DND-41 (cell line): ENCODE measurements around the gene XYLT1.

Source experiments
- ATAC-seq: fragments of 200-7000 bp; cut with Tn5 transposase; 3 replicates; pipeline ENCODE4 v1.9.1; 2021; ENCODE audit warnings: low read depth; ENCODE audit not compliant: insufficient read depth
- DNase-seq: peaks from one replicate; pipeline ENCODE4 v3.0.0-alpha.2; 2020
- H2AFZ ChIP-seq: 2 replicates; pipeline ENCODE4 v1.6.0; 2012; ENCODE audit warnings: low read depth, low read length
- H3K27ac ChIP-seq: 2 replicates; pipeline ENCODE4 v1.5.1; 2012; ENCODE audit warnings: low read length, inconsistent platforms
- H3K27me3 ChIP-seq: fragments of 200-600 bp; sonication (generic); 2 replicates; pipeline ENCODE4 v1.6.0; 2012; ENCODE audit warnings: low read length, mild to moderate bottlenecking, inconsistent platforms; ENCODE audit not compliant: insufficient read depth, poor library complexity
- H3K36me3 ChIP-seq: 2 replicates; pipeline ENCODE4 v1.5.1; 2012; ENCODE audit warnings: low read length, inconsistent platforms; ENCODE audit not compliant: insufficient read depth
- H3K4me1 ChIP-seq: 2 replicates; pipeline ENCODE4 v1.5.1; 2012; ENCODE audit warnings: mild to moderate bottlenecking, low read length; ENCODE audit not compliant: insufficient read depth
- H3K4me2 ChIP-seq: 2 replicates; pipeline ENCODE4 v1.6.0; 2012; ENCODE audit warnings: mild to moderate bottlenecking, moderate library complexity, low read length, inconsistent platforms; ENCODE audit not compliant: insufficient read depth
- H3K4me3 ChIP-seq, 2 experiments: fragments of 200-600 bp in 1 of 2; shearing (Covaris generic) in 1 of 2; 2 replicates each; pipeline ENCODE4 v1.5.1; 2012 to 2016; ENCODE audit warnings: inconsistent platforms in 2 of 2, low read length in 2 of 2, mild to moderate bottlenecking in 2 of 2, low read depth in 1 of 2, moderate library complexity in 1 of 2
- H3K79me2 ChIP-seq: 2 replicates; pipeline ENCODE4 v1.6.0; 2012; ENCODE audit warnings: low read length, inconsistent platforms; ENCODE audit not compliant: insufficient read depth
- H3K9ac ChIP-seq: 2 replicates; pipeline ENCODE4 v1.6.0; 2012; ENCODE audit warnings: low read depth, mild to moderate bottlenecking, inconsistent platforms, low read length, moderate library complexity
- H3K9me3 ChIP-seq: 2 replicates; pipeline ENCODE4 v1.5.1; 2012; ENCODE audit warnings: low read length, moderate library complexity, mild to moderate bottlenecking, inconsistent platforms; ENCODE audit not compliant: insufficient read depth, severe bottlenecking
- H4K20me1 ChIP-seq: 2 replicates; pipeline ENCODE4 v1.6.0; 2012; ENCODE audit warnings: low read length; ENCODE audit not compliant: insufficient read depth
- EZH2 ChIP-seq: IDR thresholded peaks from 3 replicates; pipeline ENCODE4 v1.6.1; 2012; ENCODE audit warnings: borderline replicate concordance, low read depth, mild to moderate bottlenecking, moderate library complexity, low read length, inconsistent platforms; ENCODE audit not compliant: severe bottlenecking
- TF ChIP-seq, protein P1 (sequence below): IDR thresholded peaks from 2 replicates; pipeline ENCODE4 v1.5.1; 2012; ENCODE audit warnings: borderline replicate concordance, low read length, moderate library complexity, mild to moderate bottlenecking; ENCODE audit not compliant: poor library complexity, severe bottlenecking; ENCODE audit errors: extremely low read depth

Gene XYLT1

DNA sequence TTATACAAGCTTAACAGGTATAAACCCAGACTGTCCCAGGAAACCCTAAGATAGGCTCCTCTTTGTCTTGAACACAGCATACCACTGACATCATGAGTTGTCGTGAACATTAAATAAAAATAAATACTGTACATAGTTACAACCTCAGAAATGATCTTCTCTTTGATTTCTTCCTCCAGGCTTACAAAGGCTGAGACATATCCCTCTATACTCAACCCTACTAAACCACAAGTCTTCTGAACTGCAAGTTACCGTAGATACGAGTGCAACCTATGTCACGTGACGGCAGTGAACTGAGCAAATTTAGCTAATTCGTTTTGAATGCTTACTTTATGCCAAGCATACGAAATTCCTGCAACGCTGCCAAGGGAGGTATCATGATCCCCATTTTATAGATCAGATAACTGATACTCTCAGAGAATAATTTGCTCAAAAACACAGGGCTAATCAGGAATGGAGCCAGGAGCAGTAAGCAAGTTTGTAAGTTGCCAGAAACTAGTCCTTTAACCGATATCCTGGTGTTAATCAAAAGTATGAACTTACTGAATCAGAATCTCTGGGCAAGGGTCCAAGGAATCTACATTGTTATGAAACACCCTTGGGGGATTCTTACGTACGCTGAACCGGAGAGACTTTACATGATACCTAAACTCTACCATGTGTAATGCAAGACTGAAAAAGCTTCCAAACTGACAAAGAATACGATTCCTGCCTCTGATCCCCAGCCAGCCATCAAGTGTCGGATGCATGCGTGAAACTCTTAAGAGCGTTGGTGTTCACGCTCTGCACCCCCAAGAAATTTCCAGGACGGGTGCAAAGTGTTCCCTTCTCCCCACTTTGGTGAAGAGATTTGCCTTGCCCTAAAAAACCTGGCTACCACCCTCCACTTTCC is 106.2 kb downstream of the XYLT1 start:
- no peaks in the 10 kb centered on the region for H3K36me3 ChIP-seq
- TF ChIP-seq EZH2: no peak
- TF ChIP-seq, protein P1, sequence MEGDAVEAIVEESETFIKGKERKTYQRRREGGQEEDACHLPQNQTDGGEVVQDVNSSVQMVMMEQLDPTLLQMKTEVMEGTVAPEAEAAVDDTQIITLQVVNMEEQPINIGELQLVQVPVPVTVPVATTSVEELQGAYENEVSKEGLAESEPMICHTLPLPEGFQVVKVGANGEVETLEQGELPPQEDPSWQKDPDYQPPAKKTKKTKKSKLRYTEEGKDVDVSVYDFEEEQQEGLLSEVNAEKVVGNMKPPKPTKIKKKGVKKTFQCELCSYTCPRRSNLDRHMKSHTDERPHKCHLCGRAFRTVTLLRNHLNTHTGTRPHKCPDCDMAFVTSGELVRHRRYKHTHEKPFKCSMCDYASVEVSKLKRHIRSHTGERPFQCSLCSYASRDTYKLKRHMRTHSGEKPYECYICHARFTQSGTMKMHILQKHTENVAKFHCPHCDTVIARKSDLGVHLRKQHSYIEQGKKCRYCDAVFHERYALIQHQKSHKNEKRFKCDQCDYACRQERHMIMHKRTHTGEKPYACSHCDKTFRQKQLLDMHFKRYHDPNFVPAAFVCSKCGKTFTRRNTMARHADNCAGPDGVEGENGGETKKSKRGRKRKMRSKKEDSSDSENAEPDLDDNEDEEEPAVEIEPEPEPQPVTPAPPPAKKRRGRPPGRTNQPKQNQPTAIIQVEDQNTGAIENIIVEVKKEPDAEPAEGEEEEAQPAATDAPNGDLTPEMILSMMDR: no peak
- H3K79me2 ChIP-seq: no peaks in the 10 kb centered on the region
- no peak overlapping the region for H3K27ac ChIP-seq
- H2AFZ ChIP-seq: no peak overlapping the region
- H3K4me1 ChIP-seq: peaks cover 20% of the 10 kb centered on the region
- H3K4me3 ChIP-seq: no peak overlapping the region
- ATAC-seq (peak; percentile 97), DNase-seq (peak; percentile 45)
- H3K27me3 ChIP-seq: no peaks in the 10 kb centered on the region
- no peak overlapping the region for H3K4me2 ChIP-seq
- H3K9me3 ChIP-seq: no peaks in the 10 kb centered on the region
- H3K9ac ChIP-seq: no peak overlapping the region
- no peaks in the 10 kb centered on the region for H4K20me1 ChIP-seq

DNA sequence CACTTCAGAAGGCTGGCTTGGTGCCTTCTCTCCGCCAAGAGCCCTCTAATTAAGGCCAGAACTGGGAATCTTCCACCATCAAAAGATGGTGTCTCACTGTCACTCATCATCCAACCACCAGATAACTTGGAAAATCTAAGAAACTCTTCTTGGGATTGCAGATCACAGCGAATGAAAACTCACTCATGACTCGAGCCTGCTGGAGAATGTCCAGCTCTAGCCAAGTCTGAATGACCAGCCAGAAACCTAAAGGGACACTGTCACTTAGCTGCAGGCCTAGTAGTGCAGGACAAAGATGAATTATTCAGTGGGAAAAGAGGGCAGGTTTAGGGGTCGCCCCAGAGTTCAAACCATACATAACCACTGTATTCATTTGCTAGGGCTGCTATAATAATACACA is 107.8 kb downstream of the XYLT1 start:
- H3K4me3 ChIP-seq: no peak overlapping the region
- peaks cover 11% of the 10 kb centered on the region for H3K4me1 ChIP-seq
- DNase-seq (no peak), ATAC-seq (no peak)
- no peaks in the 10 kb centered on the region for H4K20me1 ChIP-seq
- no peaks in the 10 kb centered on the region for H3K79me2 ChIP-seq
- no peaks in the 10 kb centered on the region for H3K36me3 ChIP-seq
- H3K27ac ChIP-seq: no peak overlapping the region
- no peak overlapping the region for H3K9ac ChIP-seq
- no peak overlapping the region for H3K4me2 ChIP-seq
- no peak overlapping the region for H2AFZ ChIP-seq
- H3K27me3 ChIP-seq: no peaks in the 10 kb centered on the region
- TF ChIP-seq, protein P1: no peak
- no peak for TF ChIP-seq EZH2
- no peaks in the 10 kb centered on the region for H3K9me3 ChIP-seq

DNA sequence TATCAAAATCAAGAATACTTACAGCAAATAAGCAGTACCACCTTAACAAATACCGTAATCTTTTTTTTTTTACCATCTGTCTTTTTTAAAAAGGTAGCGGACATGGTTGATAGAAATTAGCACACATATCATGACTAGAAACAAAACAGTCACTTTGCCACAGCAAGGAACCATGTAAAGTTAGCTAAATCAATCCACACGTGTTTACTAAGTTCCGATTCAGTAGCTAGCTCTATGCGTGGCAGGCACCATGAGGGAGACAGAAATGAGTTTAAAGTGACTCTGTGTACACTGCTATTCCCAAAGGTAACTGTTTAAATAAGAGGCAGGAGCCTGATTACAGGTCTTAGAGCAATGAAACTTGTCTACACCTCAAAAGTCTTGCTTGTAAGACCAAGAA is 108.6 kb downstream of the XYLT1 start:
- Histone ChIP-seq H3K9ac (no peak overlapping the region), H3K9me3 (no peaks in the 10 kb centered on the region), H3K79me2 (no peaks in the 10 kb centered on the region), H3K27ac (no peak overlapping the region), H3K36me3 (no peaks in the 10 kb centered on the region), H4K20me1 (no peaks in the 10 kb centered on the region), H2AFZ (no peak overlapping the region), H3K4me3 (no peak overlapping the region), H3K4me1 (peaks cover 11% of the 10 kb centered on the region), H3K4me2 (no peak overlapping the region), H3K27me3 (no peaks in the 10 kb centered on the region)
- ATAC-seq (no peak), DNase-seq (no peak)
- TF ChIP-seq EZH2: no peak
- TF ChIP-seq, protein P1: no peak
